Stomach (tissue), 9 donors: ENCODE measurements around the gene H3-3A. TPM values are rescaled to one million over a fixed set of nuclear protein-coding genes. Genes with fewer than 3 reads are reported as not detected.
A peak's percentile ranks its signal among the peaks of the same experiment; 100 is the strongest.

Experiments
- DNase-seq, 2 donors: peaks; one replicate each; pipeline versions ENCODE4 v3.0.0 to v3.0.0-alpha.2; 2013 to 2019
- H3K27ac ChIP-seq, 5 donors: fragments of 200-600 bp in 4 of 5; sonication (generic) in 4 of 5; one replicate each; pipeline ENCODE4 v1.5.1; 2013 to 2019; ENCODE audit warnings: mild to moderate bottlenecking in 1 of 5, moderate library complexity in 1 of 5
- H3K27me3 ChIP-seq, 3 donors: fragments of 200-600 bp; sonication (generic); one replicate each; pipeline ENCODE4 v1.5.1; 2017 to 2019; ENCODE audit warnings: mixed run types in 1 of 3
- H3K36me3 ChIP-seq, 4 donors: fragments of 200-600 bp; sonication (generic); 1 replicate in 3 of 4; 2 replicates in 1 of 4; pipeline ENCODE4 v1.5.1; 2016 to 2019
- H3K4me1 ChIP-seq, 4 donors: fragments of 200-600 bp; sonication (generic); one replicate each; pipeline ENCODE4 v1.5.1; 2016 to 2019
- H3K4me3 ChIP-seq, 4 donors: fragments of 200-600 bp; sonication (generic) in 3 of 4; one replicate each; pipeline ENCODE4 v1.5.1; 2016 to 2019; ENCODE audit warnings: mild to moderate bottlenecking in 1 of 4
- H3K9me3 ChIP-seq, 4 donors: fragments of 200-600 bp; sonication (generic); one replicate each; pipeline ENCODE4 v1.5.1; 2016 to 2019
- CTCF ChIP-seq, 7 experiments: fragments of 450-650 bp in 4 of 7; fragments of 200-600 bp in 3 of 7; sonication (generic) in 3 of 7; IDR thresholded peaks; one replicate each; pipeline ENCODE4 v1.5.1; 2016 to 2019; ENCODE audit warnings: antibody characterized with exemption in 7 of 7, control low read depth in 2 of 7, mild to moderate bottlenecking in 1 of 7
- EP300 ChIP-seq: sonication (generic); formaldehyde crosslinking; IDR thresholded peaks from one replicate; pipeline ENCODE4 v1.6.1; 2017; ENCODE audit warnings: antibody characterized with exemption
- POLR2A ChIP-seq, 4 donors: fragments of 450-650 bp; IDR thresholded peaks; one replicate each; pipeline ENCODE4 v1.6.1; 2016; ENCODE audit warnings: antibody characterized with exemption in 4 of 4, control low read depth in 2 of 4, mild to moderate bottlenecking in 1 of 4, moderate library complexity in 1 of 4
- POLR2AphosphoS5 ChIP-seq, 3 donors: sonication (generic); formaldehyde crosslinking; IDR thresholded peaks; one replicate each; pipeline ENCODE4 v1.6.1; 2016; ENCODE audit warnings: antibody characterized with exemption in 3 of 3
- WGBS, 5 donors: extraction: QIAGEN DNeasy Blood & Tissue Kit in 3 of 5; methylation state at CpG; one replicate each; pipeline versions ENCODE4 v1.1.5 to v1.1.7; 2013 to 2018; 5-methylcytosine and 5-hydroxymethylcytosine counted together
- intact Hi-C: fragments of 100-400 bp; cut with DNase I; formaldehyde crosslinking; loops from one replicate; pipeline ENCODE4 v1.15.1; 2023; ENCODE audit warnings: low total_unique reads
- polyA plus RNA-seq, 3 donors: library from polyadenylated mRNA; stranded (reverse); fragments of 200-250 nt; gene quantifications; one replicate each; pipeline ENCODE4 v1.2.3, GENCODE V29; 2013
- total RNA-seq, 5 donors: library from RNA; depleted of rRNA; stranded (reverse); fragments of >200 nt; gene quantifications; one replicate each; pipeline versions ENCODE4 v1.1.0 to v1.2.3, GENCODE V29; 2014 to 2016
- donor health status: healthy with polysubstance abuse.
- donor health status: Bipolar disorder and iron deficiency.
- donor health status: healthy.

H3-3A gene
- total and polyA plus RNA-seq, 8 donors: 30.7 to 995 (median 413) TPM

GRCh38 chr1:226100436-226101391 is 38.2 kb downstream of the H3-3A start:
- WGBS, 5 donors: 6 to 9% (median 8%) methylated on average over 32 of the region's 32 CpGs
- DNase-seq: peak; percentile 42 to 67
- peak overlapping the region; percentile 39 to 54 (median 52) for H3K4me3 ChIP-seq
- peak overlapping the region; percentile 28 to 53 (median 42) for H3K27ac ChIP-seq
- no peaks in the 10 kb centered on the region for H3K36me3 ChIP-seq
- H3K4me1 ChIP-seq: peaks cover 0 to 16% (median 11%) of the 10 kb centered on the region in 4 donors
- TF ChIP-seq EP300 (no peak), CTCF (IDR thresholded peaks at IDR 0.05) (no peak), POLR2A (IDR thresholded peaks at IDR 0.05) (no peak), POLR2AphosphoS5 (IDR thresholded peaks at IDR 0.05) (no peak)
- intact Hi-C loops: no loop called here
- H3K27me3 ChIP-seq: peaks cover 0 to 5% (median 0%) of the 10 kb centered on the region in 3 donors
- no peaks in the 10 kb centered on the region for H3K9me3 ChIP-seq

- Histone ChIP-seq H3K27me3 (no peaks in the 10 kb centered on the region), H3K9me3 (no peaks in the 10 kb centered on the region), H3K4me1 (peaks cover 10 to 37% (median 25%) of the 10 kb centered on the region in 4 donors), H3K36me3 (no peaks in the 10 kb centered on the region), H3K27ac (no peak overlapping the region), H3K4me3 (no peak overlapping the region)
- TF ChIP-seq POLR2AphosphoS5 (IDR thresholded peaks at IDR 0.05): no peak
- TF ChIP-seq EP300: no peak
- TF ChIP-seq POLR2A (IDR thresholded peaks at IDR 0.05): no peak
- TF ChIP-seq CTCF (IDR thresholded peaks at IDR 0.05): no peak
- no peak for DNase-seq
- intact Hi-C loops: no loop called here
- 75 to 87% (median 84%) methylated on average over 8 of the region's 8 CpGs for WGBS, 5 donors
These were observed 42.2 kb downstream of the H3-3A start for GRCh38 chr1:226104671-226105121.

DNA sequence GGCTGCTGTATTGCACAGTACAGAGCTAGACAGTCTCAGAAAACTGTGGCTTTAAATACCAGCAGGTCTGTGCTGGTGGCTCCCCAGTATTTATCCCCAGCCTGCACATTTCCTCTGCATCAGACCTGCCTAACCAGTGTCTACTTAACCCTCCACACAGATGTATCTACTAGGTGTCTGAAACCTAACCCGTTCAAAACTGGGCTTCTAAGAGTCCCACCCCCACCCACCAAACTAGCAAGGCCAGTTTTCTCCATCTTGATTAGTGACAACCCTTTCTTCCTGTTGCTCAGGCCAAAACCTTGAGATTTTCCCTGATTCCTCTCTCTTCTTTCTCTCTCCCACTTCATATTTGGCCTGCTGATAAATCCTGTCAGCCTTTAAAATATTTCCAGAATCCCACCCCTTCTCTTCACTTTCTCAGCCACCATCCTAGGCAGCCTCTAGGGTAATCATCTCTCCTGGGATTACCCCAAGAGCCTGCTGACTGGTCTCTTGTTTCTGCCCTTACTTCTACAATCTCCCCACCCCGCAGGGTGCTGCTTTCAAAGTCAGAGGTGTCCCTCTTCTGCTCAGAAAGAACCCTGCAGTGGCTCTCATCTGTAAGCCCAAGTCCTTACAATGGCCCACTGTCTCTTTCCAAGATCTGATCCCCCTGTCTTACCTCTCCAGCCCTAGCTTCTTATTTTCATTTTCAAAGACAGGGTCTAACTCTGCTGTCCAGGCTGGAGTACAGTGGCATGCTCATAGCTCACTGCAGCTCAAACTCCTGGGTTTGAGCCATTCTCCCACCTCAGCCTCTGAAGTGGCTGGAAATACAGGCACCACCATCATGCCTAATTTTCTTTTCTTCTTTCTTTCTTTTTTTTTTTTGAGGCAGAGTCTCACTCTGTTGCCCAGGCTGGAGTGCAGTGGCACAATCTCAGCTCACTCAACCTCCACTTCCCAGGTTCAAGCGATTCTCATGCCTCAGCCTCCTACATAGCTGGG is 45.2 kb downstream of the H3-3A start:
- DNase-seq: peak in 1 of 2 donors; percentile 40
- no peaks in the 10 kb centered on the region for H3K27me3 ChIP-seq
- 59 to 75% (median 66%) methylated on average over 3 of the region's 3 CpGs for WGBS, 5 donors
- TF ChIP-seq POLR2AphosphoS5 (IDR thresholded peaks at IDR 0.05): no peak
- TF ChIP-seq POLR2A (IDR thresholded peaks at IDR 0.05): no peak
- no peak for TF ChIP-seq CTCF (IDR thresholded peaks at IDR 0.05)
- TF ChIP-seq EP300: no peak
- intact Hi-C loops: no loop called here
- H3K9me3 ChIP-seq: no peaks in the 10 kb centered on the region
- peak overlapping the region in 3 of 5 donors; percentile 96 to 100 (median 99) for H3K27ac ChIP-seq
- H3K4me3 ChIP-seq: no peak overlapping the region
- no peaks in the 10 kb centered on the region for H3K36me3 ChIP-seq
- peaks cover 17 to 39% (median 29%) of the 10 kb centered on the region in 4 donors for H3K4me1 ChIP-seq
